ENCODE measurements around the gene NHS. TPM values are rescaled to one million over a fixed set of nuclear protein-coding genes. Genes with fewer than 3 reads are reported as not detected.

The NHS gene
- polyA plus RNA-seq, 1 donor (not counting 4 experiments of a cell fraction or from before 2014, with no cell fraction given) = 5.4 TPM

- no peak overlapping the region for H3K27ac ChIP-seq (ENCODE audit: control insufficient read depth, insufficient read depth, low read length)
- no peaks in the 10 kb centered on the region for H3K9me3 ChIP-seq (ENCODE audit: control insufficient read depth, low read depth, low read length)
- peaks cover 2% of the 10 kb centered on the region for H3K79me2 ChIP-seq (ENCODE audit: control insufficient read depth, insufficient read depth, low read length)
- no peak overlapping the region for H3K4me2 ChIP-seq (ENCODE audit: control insufficient read depth, extremely low read depth, insufficient read depth, low read depth, low read length)
- H3K36me3 ChIP-seq (ENCODE audit: control insufficient read depth in 2 of 2, extremely low read depth in 1 of 2, insufficient read depth in 2 of 2, low read length in 2 of 2) = no peaks in the 10 kb centered on the region
- H4K20me1 ChIP-seq (ENCODE audit: control insufficient read depth, extremely low read depth, insufficient read depth, low read length) = no peaks in the 10 kb centered on the region
- dilution Hi-C loops (cut with MboI; ENCODE audit: extremely low pct_ligation_motif_present, low sequenced_read_pairs) = no loop called here
- H3K27me3 ChIP-seq (ENCODE audit: control insufficient read depth, extremely low read depth, insufficient read depth, low read length) = peaks cover 3% of the 10 kb centered on the region
- no peak overlapping the region for H2AFZ ChIP-seq (ENCODE audit: control insufficient read depth, low read length)
- TF ChIP-seq EZH2 (IDR thresholded peaks at IDR 0.05; ENCODE audit: low read length) (no peak), CTCF (optimal IDR thresholded peaks at IDR 0.05 in 1 of 3, IDR thresholded peaks at IDR 0.05 in 1 of 3, conservative IDR thresholded peaks at IDR 0.05 in 1 of 3; ENCODE audit: extremely low read depth in 1 of 3, insufficient read depth in 2 of 3, low read length in 3 of 3) (no peak)
- no peaks in the 10 kb centered on the region for H3K9me1 ChIP-seq (ENCODE audit: control insufficient read depth, extremely low read depth, insufficient read depth, low read length)
- DNase-seq (ENCODE audit: low read depth, low spot score) = no peak
- peak; percentile 49 for FAIRE-seq
- H3K9ac ChIP-seq (ENCODE audit: control insufficient read depth, extremely low read depth, insufficient read depth, low read length) = no peak overlapping the region
- no peak overlapping the region for H3K4me3 ChIP-seq (ENCODE audit: control insufficient read depth in 2 of 3, extremely low read depth in 1 of 3, insufficient read depth in 2 of 3, low read depth in 1 of 3, low read length in 3 of 3)
- peaks cover 6% of the 10 kb centered on the region for H3K4me1 ChIP-seq (ENCODE audit: control insufficient read depth, extremely low read depth, insufficient read depth, low read length)
Observed at GRCh38 chrX:17580539-17581152, 205.6 kb downstream of the NHS start.

- Histone ChIP-seq H3K36me3 (ENCODE audit: control insufficient read depth in 2 of 2, extremely low read depth in 1 of 2, insufficient read depth in 2 of 2, low read length in 2 of 2) (no peaks in the 10 kb centered on the region), H3K9me1 (ENCODE audit: control insufficient read depth, extremely low read depth, insufficient read depth, low read length) (no peaks in the 10 kb centered on the region), H3K79me2 (ENCODE audit: control insufficient read depth, insufficient read depth, low read length) (peaks cover 2% of the 10 kb centered on the region), H3K4me3 (ENCODE audit: control insufficient read depth in 2 of 3, extremely low read depth in 1 of 3, insufficient read depth in 2 of 3, low read depth in 1 of 3, low read length in 3 of 3) (no peak overlapping the region), H3K27me3 (ENCODE audit: control insufficient read depth, extremely low read depth, insufficient read depth, low read length) (peaks cover 3% of the 10 kb centered on the region), H3K4me2 (ENCODE audit: control insufficient read depth, extremely low read depth, insufficient read depth, low read depth, low read length) (no peak overlapping the region), H3K4me1 (ENCODE audit: control insufficient read depth, extremely low read depth, insufficient read depth, low read length) (peaks cover 6% of the 10 kb centered on the region), H2AFZ (ENCODE audit: control insufficient read depth, low read length) (no peak overlapping the region), H3K27ac (ENCODE audit: control insufficient read depth, insufficient read depth, low read length) (no peak overlapping the region), H3K9ac (ENCODE audit: control insufficient read depth, extremely low read depth, insufficient read depth, low read length) (no peak overlapping the region), H3K9me3 (ENCODE audit: control insufficient read depth, low read depth, low read length) (no peaks in the 10 kb centered on the region), H4K20me1 (ENCODE audit: control insufficient read depth, extremely low read depth, insufficient read depth, low read length) (no peaks in the 10 kb centered on the region)
- dilution Hi-C loops (cut with MboI; ENCODE audit: extremely low pct_ligation_motif_present, low sequenced_read_pairs) = no loop called here
- no peak for DNase-seq (ENCODE audit: low read depth, low spot score)
- FAIRE-seq = no peak
- TF ChIP-seq EZH2 (IDR thresholded peaks at IDR 0.05; ENCODE audit: low read length) (no peak), CTCF (optimal IDR thresholded peaks at IDR 0.05 in 1 of 3, IDR thresholded peaks at IDR 0.05 in 1 of 3, conservative IDR thresholded peaks at IDR 0.05 in 1 of 3; ENCODE audit: extremely low read depth in 1 of 3, insufficient read depth in 2 of 3, low read length in 3 of 3) (no peak)
Observed at GRCh38 chrX:17581641-17582040, 206.6 kb downstream of the NHS start.
